Keratinocyte (primary cell): ENCODE results near the gene PXDC1. TPM values are rescaled to one million over a fixed set of nuclear protein-coding genes. Genes with fewer than 3 reads are reported as not detected.

Experiments
- DNase-seq: peaks from one replicate; pipeline ENCODE4 v3.0.0-alpha.2; 2011; ENCODE audit warnings: low read depth, missing footprints, low spot score
- FAIRE-seq: peaks from 2 replicates; lab custom pipeline; 2011; peaks lifted over from hg19 to GRCh38; lab: Jason Lieb, UNC
- H2AFZ ChIP-seq: 2 replicates; pipeline ENCODE4 v1.6.0; 2012; ENCODE audit warnings: low read length, control low read depth, inconsistent platforms; ENCODE audit not compliant: control insufficient read depth
- H3K27ac ChIP-seq: 2 replicates; pipeline ENCODE4 v1.5.1; 2011; ENCODE audit warnings: low read length; ENCODE audit not compliant: control insufficient read depth, insufficient read depth
- H3K27me3 ChIP-seq: 3 replicates; pipeline ENCODE4 v1.6.0; 2011; ENCODE audit warnings: low read length; ENCODE audit not compliant: control insufficient read depth, insufficient read depth; ENCODE audit errors: extremely low read depth
- H3K36me3 ChIP-seq, 2 experiments: 2 replicates in 1 of 2; 3 replicates in 1 of 2; pipeline ENCODE4 v1.5.1; 2011; ENCODE audit warnings: low read length in 2 of 2, mild to moderate bottlenecking in 1 of 2; ENCODE audit not compliant: control insufficient read depth in 2 of 2, insufficient read depth in 2 of 2; ENCODE audit errors: extremely low read depth in 1 of 2
- H3K4me1 ChIP-seq: 3 replicates; pipeline ENCODE4 v1.5.1; 2011; ENCODE audit warnings: low read length; ENCODE audit not compliant: control insufficient read depth, insufficient read depth; ENCODE audit errors: extremely low read depth
- H3K4me2 ChIP-seq: 3 replicates; pipeline ENCODE4 v1.6.0; 2011; ENCODE audit warnings: low read depth, low read length; ENCODE audit not compliant: control insufficient read depth, insufficient read depth; ENCODE audit errors: extremely low read depth
- H3K4me3 ChIP-seq, 3 experiments: fragments of 200-600 bp in 1 of 3; sonication (generic) in 1 of 3; 2 replicates in 2 of 3; 3 replicates in 1 of 3; pipeline ENCODE4 v1.5.1; 2011 to 2016; ENCODE audit warnings: low read length in 3 of 3, mild to moderate bottlenecking in 3 of 3, control low read depth in 2 of 3, inconsistent platforms in 1 of 3, low read depth in 1 of 3, mixed read lengths in 1 of 3, mixed run types in 1 of 3, moderate library complexity in 1 of 3; ENCODE audit not compliant: control insufficient read depth in 2 of 3, insufficient read depth in 2 of 3; ENCODE audit errors: extremely low read depth in 1 of 3
- H3K79me2 ChIP-seq: 2 replicates; pipeline ENCODE4 v1.6.0; 2012; ENCODE audit warnings: low read length; ENCODE audit not compliant: control insufficient read depth, insufficient read depth
- H3K9ac ChIP-seq: 3 replicates; pipeline ENCODE4 v1.6.0; 2011; ENCODE audit warnings: low read length; ENCODE audit not compliant: control insufficient read depth, insufficient read depth; ENCODE audit errors: extremely low read depth
- H3K9me1 ChIP-seq: 3 replicates; pipeline ENCODE4 v1.6.0; 2011; ENCODE audit warnings: low read length; ENCODE audit not compliant: control insufficient read depth, insufficient read depth; ENCODE audit errors: extremely low read depth
- H3K9me3 ChIP-seq: 2 replicates; pipeline ENCODE4 v1.5.1; 2012; ENCODE audit warnings: low read depth, low read length; ENCODE audit not compliant: control insufficient read depth
- H4K20me1 ChIP-seq: 3 replicates; pipeline ENCODE4 v1.6.0; 2011; ENCODE audit warnings: low read length; ENCODE audit not compliant: control insufficient read depth, insufficient read depth; ENCODE audit errors: extremely low read depth
- EZH2 ChIP-seq: IDR thresholded peaks from one replicate; pipeline ENCODE4 v1.6.1; 2012; ENCODE audit warnings: inconsistent platforms, mild to moderate bottlenecking, low read length, moderate library complexity
- dilution Hi-C: fragments of 300-500 bp; cut with MboI; formaldehyde crosslinking; loops from one replicate; pipeline ENCODE4 v1.7.0; 2020; ENCODE audit warnings: low sequenced_read_pairs; ENCODE audit not compliant: extremely low pct_ligation_motif_present
- polyA plus RNA-seq, 5 experiments: library from polyadenylated mRNA; depleted of rRNA in 3 of 5; stranded (reverse) in 3 of 5; stranded (forward) in 1 of 5; unstranded in 1 of 5; fragments of >200 nt; gene quantifications; 1 replicate in 1 of 5; 2 replicates in 3 of 5; 3 replicates in 1 of 5; pipeline versions ENCODE4 v1.2.1 to v1.2.3, GENCODE V29; 2011 to 2012; ENCODE audit warnings: missing spikeins in 2 of 5, low read depth in 1 of 5, low replicate concordance in 1 of 5
- TF ChIP-seq, protein P1 (sequence below), 3 experiments: IDR thresholded peaks in 1 of 3; conservative IDR thresholded peaks in 1 of 3; optimal IDR thresholded peaks in 1 of 3; 2 replicates in 2 of 3; 3 replicates in 1 of 3; pipeline versions ENCODE3 to v1.5.1; 2011; ENCODE audit warnings: low read length in 3 of 3, mild to moderate bottlenecking in 3 of 3, moderate library complexity in 2 of 3, control low read depth in 1 of 3, inconsistent platforms in 1 of 3; ENCODE audit not compliant: insufficient read depth in 2 of 3; ENCODE audit errors: extremely low read depth in 1 of 3

PXDC1 gene
- polyA plus RNA-seq, 1 donor (not counting 4 experiments of a cell fraction or from before 2014, with no cell fraction given), result 17.1 TPM

DNA sequence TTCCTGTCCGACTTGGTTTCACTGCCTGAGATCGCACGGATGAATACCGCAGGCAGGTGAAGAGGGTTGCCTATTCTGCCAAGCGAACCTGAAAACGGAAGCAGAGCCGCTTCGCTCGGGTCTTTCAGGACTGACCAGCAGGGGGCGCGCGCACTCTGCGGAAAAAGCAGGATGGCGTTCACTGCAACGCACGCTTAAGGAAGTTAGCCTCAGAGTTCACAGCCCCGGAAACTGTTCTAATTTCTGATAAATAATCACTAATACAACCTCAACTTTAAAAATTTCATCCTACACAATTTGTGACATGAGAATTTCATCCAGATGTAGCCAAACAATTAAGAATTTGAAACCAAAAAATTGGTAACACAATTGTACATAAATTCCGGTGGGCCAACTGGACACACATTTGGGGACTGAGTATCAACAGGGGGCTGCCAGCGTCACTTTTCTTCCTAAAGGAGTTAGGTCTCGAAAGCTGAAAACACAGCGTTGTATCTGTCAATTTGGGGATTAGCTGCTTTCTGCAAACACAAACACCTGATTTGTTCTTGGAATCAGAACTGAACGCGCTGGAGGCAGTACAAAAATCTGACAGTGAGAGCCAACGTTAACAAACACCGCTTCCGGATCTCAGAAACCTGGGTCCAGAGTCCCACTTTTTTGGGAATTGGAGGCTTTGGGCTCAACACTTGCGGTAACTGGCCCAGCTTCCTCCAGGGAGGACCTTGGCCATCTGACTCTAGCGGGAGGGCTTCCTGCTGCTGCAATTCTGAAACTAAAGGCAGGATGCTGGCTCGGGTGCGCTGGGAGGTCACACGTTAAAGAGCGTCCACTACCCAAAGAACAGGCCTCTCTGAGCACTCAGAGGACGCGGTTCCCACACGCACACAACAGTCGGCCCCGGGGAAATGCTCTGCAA is 8.8 kb downstream of the PXDC1 start:
- Histone ChIP-seq H3K27ac (no peak overlapping the region), H3K9me1 (no peaks in the 10 kb centered on the region), H3K4me3 (no peak overlapping the region), H4K20me1 (peaks cover 15% of the 10 kb centered on the region), H3K27me3 (no peaks in the 10 kb centered on the region), H3K9ac (no peak overlapping the region), H3K79me2 (peaks cover 98% of the 10 kb centered on the region), H3K4me1 (peaks cover 12% of the 10 kb centered on the region), H3K4me2 (peak overlapping the region; percentile 67), H3K36me3 (peaks cover 10 to 42% of the 10 kb centered on the region in 2 experiments), H3K9me3 (no peaks in the 10 kb centered on the region), H2AFZ (no peak overlapping the region)
- DNase-seq (no peak), FAIRE-seq (peak; percentile 36)
- no peak for TF ChIP-seq EZH2
- TF ChIP-seq, protein P1, sequence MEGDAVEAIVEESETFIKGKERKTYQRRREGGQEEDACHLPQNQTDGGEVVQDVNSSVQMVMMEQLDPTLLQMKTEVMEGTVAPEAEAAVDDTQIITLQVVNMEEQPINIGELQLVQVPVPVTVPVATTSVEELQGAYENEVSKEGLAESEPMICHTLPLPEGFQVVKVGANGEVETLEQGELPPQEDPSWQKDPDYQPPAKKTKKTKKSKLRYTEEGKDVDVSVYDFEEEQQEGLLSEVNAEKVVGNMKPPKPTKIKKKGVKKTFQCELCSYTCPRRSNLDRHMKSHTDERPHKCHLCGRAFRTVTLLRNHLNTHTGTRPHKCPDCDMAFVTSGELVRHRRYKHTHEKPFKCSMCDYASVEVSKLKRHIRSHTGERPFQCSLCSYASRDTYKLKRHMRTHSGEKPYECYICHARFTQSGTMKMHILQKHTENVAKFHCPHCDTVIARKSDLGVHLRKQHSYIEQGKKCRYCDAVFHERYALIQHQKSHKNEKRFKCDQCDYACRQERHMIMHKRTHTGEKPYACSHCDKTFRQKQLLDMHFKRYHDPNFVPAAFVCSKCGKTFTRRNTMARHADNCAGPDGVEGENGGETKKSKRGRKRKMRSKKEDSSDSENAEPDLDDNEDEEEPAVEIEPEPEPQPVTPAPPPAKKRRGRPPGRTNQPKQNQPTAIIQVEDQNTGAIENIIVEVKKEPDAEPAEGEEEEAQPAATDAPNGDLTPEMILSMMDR (optimal IDR thresholded peaks at IDR 0.05 in 1 of 3, IDR thresholded peaks at IDR 0.05 in 1 of 3, conservative IDR thresholded peaks at IDR 0.05 in 1 of 3; ENCODE audit: extremely low read depth in 1 of 3, insufficient read depth in 2 of 3, low read length in 3 of 3), result peak in 2 of 3 experiments; percentile 91 to 92
- dilution Hi-C loops, result no loop called here

GRCh38 chr6:3742076-3742425 is 9.5 kb downstream of the PXDC1 start:
- peaks cover 15% of the 10 kb centered on the region for H4K20me1 ChIP-seq
- H3K9me3 ChIP-seq, result no peaks in the 10 kb centered on the region
- H3K9me1 ChIP-seq, result no peaks in the 10 kb centered on the region
- dilution Hi-C loops, result no loop called here
- no peak for DNase-seq
- TF ChIP-seq, protein P1 (optimal IDR thresholded peaks at IDR 0.05 in 1 of 3, IDR thresholded peaks at IDR 0.05 in 1 of 3, conservative IDR thresholded peaks at IDR 0.05 in 1 of 3; ENCODE audit: extremely low read depth in 1 of 3, insufficient read depth in 2 of 3, low read length in 3 of 3), result no peak
- no peak for TF ChIP-seq EZH2
- no peaks in the 10 kb centered on the region for H3K27me3 ChIP-seq
- peaks cover 12% of the 10 kb centered on the region for H3K4me1 ChIP-seq
- H2AFZ ChIP-seq, result no peak overlapping the region
- H3K4me2 ChIP-seq, result peak overlapping the region; percentile 67
- H3K4me3 ChIP-seq, result no peak overlapping the region
- FAIRE-seq, result no peak
- peaks cover 16 to 45% of the 10 kb centered on the region in 2 experiments for H3K36me3 ChIP-seq
- no peak overlapping the region for H3K9ac ChIP-seq
- H3K27ac ChIP-seq, result no peak overlapping the region
- peaks cover 98% of the 10 kb centered on the region for H3K79me2 ChIP-seq
